ENCODE data around the gene RNGTT.
A peak's percentile ranks its signal among the peaks of the same experiment; 100 is the strongest.

The RNGTT gene

GRCh38 chr6:88963139-88964090, at the start of gene RNGTT:
Gene RNGTT (minus strand): TSS chr6:88963618. CDS start chr6:88963409, 209 bp downstream.
- DNase-seq (ENCODE audit: low spot score in 2 of 2): peak; percentile 92 to 93
- H3K9me3 Mint-ChIP-seq: no peaks in the 10 kb centered on the region
- H3K36me3 Mint-ChIP-seq (ENCODE audit: insufficient read depth): peaks cover 11% of the 10 kb centered on the region
- peak within 1 kb of the TSS; percentile 96 for H3K27ac Mint-ChIP-seq (ENCODE audit: low read depth)
- H3K4me3 Mint-ChIP-seq: peak within 1 kb of the TSS; percentile 97
- no peaks in the 10 kb centered on the region for H3K27me3 Mint-ChIP-seq
- peak; percentile 99 for ATAC-seq (replicated peaks; ENCODE audit: extremely low read depth, poor library complexity, severe bottlenecking)
- H3K4me1 Mint-ChIP-seq: peaks cover 28% of the 10 kb centered on the region

GRCh38 chr6:89011436-89011835, 48.0 kb upstream of the RNGTT start:
- peaks cover 9% of the 10 kb centered on the region for H3K4me1 Mint-ChIP-seq
- no peaks in the 10 kb centered on the region for H3K27me3 Mint-ChIP-seq
- H3K36me3 Mint-ChIP-seq (ENCODE audit: insufficient read depth): no peaks in the 10 kb centered on the region
- H3K4me3 Mint-ChIP-seq: no peak overlapping the region
- H3K9me3 Mint-ChIP-seq: no peaks in the 10 kb centered on the region
- DNase-seq (ENCODE audit: low spot score in 2 of 2) (no peak), ATAC-seq (replicated peaks; ENCODE audit: extremely low read depth, poor library complexity, severe bottlenecking) (no peak)
- no peak overlapping the region for H3K27ac Mint-ChIP-seq (ENCODE audit: low read depth)

DNA sequence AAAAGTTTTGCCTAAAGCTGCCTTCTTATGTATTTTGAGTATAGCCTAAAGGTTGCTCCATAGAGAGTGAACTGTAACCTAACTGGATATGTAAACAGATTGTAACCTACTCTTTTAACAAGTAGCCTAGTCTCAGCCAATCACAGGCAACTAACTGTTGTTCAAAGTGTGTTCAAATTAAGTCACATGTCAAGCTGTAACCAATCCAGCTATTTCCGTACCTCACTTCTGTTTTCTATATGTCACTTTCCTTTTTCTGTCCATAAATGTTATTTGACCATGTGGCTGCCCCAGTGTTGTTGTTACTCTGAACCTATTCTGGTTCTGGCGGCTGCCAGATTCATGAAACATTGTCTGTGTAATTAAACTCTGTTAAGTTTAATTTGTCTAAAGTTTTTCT, 47.4 kb upstream of the RNGTT start:
- Mint-ChIP-seq H3K36me3 (ENCODE audit: insufficient read depth) (no peaks in the 10 kb centered on the region), H3K27ac (ENCODE audit: low read depth) (no peak overlapping the region), H3K27me3 (no peaks in the 10 kb centered on the region), H3K4me1 (peaks cover 9% of the 10 kb centered on the region), H3K9me3 (no peaks in the 10 kb centered on the region), H3K4me3 (no peak overlapping the region)
- ATAC-seq (replicated peaks; ENCODE audit: extremely low read depth, poor library complexity, severe bottlenecking) (no peak), DNase-seq (ENCODE audit: low spot score in 2 of 2) (no peak)

- H3K27me3 Mint-ChIP-seq: no peaks in the 10 kb centered on the region
- H3K9me3 Mint-ChIP-seq: no peaks in the 10 kb centered on the region
- ATAC-seq (replicated peaks; ENCODE audit: extremely low read depth, poor library complexity, severe bottlenecking) (no peak), DNase-seq (ENCODE audit: low spot score in 2 of 2) (no peak)
- no peak overlapping the region for H3K4me3 Mint-ChIP-seq
- no peak overlapping the region for H3K27ac Mint-ChIP-seq (ENCODE audit: low read depth)
- peaks cover 9% of the 10 kb centered on the region for H3K4me1 Mint-ChIP-seq
- H3K36me3 Mint-ChIP-seq (ENCODE audit: insufficient read depth): no peaks in the 10 kb centered on the region
Measured at GRCh38 chr6:89009624-89010059, 46.2 kb upstream of the RNGTT start.

DNA sequence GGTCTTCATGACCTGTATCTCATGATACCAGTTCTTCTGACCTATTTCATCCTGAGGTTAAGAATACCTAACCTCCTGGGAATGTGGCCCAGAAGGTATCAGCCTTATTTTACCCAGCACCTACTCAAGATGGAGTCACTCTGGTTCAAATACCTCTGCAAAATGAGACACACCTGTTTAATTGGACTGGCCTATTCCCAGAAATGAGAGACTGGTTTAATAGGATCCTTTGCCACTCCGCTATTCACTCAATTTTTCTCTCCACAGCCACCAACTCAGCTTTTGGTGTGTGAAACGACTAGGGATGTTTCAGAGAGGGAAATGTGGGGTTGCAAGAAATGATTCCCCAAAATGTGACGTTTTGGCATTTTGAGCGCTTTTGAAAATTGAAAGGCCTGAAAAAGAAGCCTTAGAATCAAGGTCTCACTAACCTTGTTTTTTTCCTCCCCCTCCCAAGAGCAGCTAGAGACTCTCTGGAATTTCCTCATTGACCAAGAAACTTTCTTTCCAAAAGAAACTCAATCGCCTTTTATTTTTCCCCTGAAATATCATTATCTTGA, 45.5 kb upstream of the RNGTT start:
- Mint-ChIP-seq H3K27ac (ENCODE audit: low read depth) (no peak overlapping the region), H3K27me3 (no peaks in the 10 kb centered on the region), H3K4me3 (no peak overlapping the region), H3K9me3 (no peaks in the 10 kb centered on the region), H3K4me1 (peaks cover 9% of the 10 kb centered on the region), H3K36me3 (ENCODE audit: insufficient read depth) (no peaks in the 10 kb centered on the region)
- no peak for DNase-seq (ENCODE audit: low spot score in 2 of 2)
- no peak for ATAC-seq (replicated peaks; ENCODE audit: extremely low read depth, poor library complexity, severe bottlenecking)

DNA sequence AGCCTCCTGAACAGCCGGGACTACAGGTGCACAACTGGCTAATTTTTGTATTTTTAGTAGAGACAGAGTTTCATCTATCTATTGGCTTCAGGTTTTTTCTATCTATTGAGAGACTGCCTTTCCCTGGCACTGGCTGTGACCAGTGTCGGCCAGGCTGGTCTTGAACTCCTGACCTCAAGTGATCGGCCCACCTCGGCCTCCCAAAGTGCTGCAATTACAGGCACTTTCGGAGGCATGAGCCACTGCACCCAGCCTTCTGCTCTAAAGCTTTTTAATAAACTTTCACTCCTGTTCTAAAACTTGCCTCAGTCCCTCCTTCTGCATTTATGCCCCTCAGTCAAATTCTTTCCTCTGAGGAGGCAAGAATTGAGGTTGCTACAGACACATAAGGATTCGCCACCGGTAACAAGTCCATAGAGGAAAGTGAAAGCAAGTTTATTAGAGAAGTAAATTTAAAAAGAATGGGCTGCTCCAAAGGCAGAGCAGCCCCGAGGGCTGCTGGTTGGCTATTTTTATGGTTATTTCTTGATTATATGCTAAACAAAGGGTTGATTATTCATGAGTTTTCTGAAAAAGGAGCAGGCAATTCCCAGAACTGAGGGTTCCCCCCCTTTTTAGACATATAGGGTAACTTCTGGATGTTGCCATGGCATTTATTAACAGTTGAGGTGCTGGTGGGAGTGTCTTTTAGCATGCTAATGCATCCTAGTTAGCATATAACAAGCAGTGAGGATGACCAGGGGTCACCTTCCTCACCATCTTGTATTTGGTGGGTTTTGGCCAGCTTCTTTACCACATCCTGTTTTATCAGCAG, 44.8 kb upstream of the RNGTT start:
- peaks cover 9% of the 10 kb centered on the region for H3K4me1 Mint-ChIP-seq
- no peak for DNase-seq (ENCODE audit: low spot score in 2 of 2)
- H3K27ac Mint-ChIP-seq (ENCODE audit: low read depth): no peak overlapping the region
- no peak overlapping the region for H3K4me3 Mint-ChIP-seq
- H3K9me3 Mint-ChIP-seq: no peaks in the 10 kb centered on the region
- no peak for ATAC-seq (replicated peaks; ENCODE audit: extremely low read depth, poor library complexity, severe bottlenecking)
- H3K27me3 Mint-ChIP-seq: no peaks in the 10 kb centered on the region
- no peaks in the 10 kb centered on the region for H3K36me3 Mint-ChIP-seq (ENCODE audit: insufficient read depth)

- H3K27ac Mint-ChIP-seq (ENCODE audit: low read depth): no peak overlapping the region
- ATAC-seq (replicated peaks; ENCODE audit: extremely low read depth, poor library complexity, severe bottlenecking) (no peak), DNase-seq (ENCODE audit: low spot score in 2 of 2) (no peak)
- H3K4me1 Mint-ChIP-seq: peaks cover 9% of the 10 kb centered on the region
- H3K4me3 Mint-ChIP-seq: no peak overlapping the region
- no peaks in the 10 kb centered on the region for H3K36me3 Mint-ChIP-seq (ENCODE audit: insufficient read depth)
- no peaks in the 10 kb centered on the region for H3K27me3 Mint-ChIP-seq
- no peaks in the 10 kb centered on the region for H3K9me3 Mint-ChIP-seq
Measured at GRCh38 chr6:89007209-89008000, 44.0 kb upstream of the RNGTT start.

DNA sequence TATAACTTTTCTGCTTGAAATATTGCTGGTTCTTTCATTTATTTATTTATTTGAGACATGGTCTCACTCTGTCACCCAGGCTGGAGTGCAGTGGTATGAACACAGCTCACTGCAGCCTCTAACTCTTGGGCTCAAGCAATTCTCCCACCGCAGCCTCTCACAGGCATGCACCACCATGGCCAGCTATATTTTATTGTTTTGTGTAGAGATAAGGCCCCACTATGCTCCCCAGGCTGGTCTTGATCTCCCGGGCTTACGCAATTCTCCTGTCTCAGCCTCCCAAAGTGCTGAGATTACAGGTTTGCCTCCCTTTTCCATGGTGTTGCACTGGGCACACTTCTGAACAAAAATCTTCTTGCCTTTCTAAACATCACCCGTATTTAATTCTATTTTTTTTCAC, 39.1 kb upstream of the RNGTT start:
- no peak overlapping the region for H3K27ac Mint-ChIP-seq (ENCODE audit: low read depth)
- no peak overlapping the region for H3K4me3 Mint-ChIP-seq
- ATAC-seq (replicated peaks; ENCODE audit: extremely low read depth, poor library complexity, severe bottlenecking) (no peak), DNase-seq (ENCODE audit: low spot score in 2 of 2) (no peak)
- H3K27me3 Mint-ChIP-seq: no peaks in the 10 kb centered on the region
- H3K4me1 Mint-ChIP-seq: peaks cover 9% of the 10 kb centered on the region
- H3K36me3 Mint-ChIP-seq (ENCODE audit: insufficient read depth): peaks cover 1% of the 10 kb centered on the region
- H3K9me3 Mint-ChIP-seq: no peaks in the 10 kb centered on the region

DNA sequence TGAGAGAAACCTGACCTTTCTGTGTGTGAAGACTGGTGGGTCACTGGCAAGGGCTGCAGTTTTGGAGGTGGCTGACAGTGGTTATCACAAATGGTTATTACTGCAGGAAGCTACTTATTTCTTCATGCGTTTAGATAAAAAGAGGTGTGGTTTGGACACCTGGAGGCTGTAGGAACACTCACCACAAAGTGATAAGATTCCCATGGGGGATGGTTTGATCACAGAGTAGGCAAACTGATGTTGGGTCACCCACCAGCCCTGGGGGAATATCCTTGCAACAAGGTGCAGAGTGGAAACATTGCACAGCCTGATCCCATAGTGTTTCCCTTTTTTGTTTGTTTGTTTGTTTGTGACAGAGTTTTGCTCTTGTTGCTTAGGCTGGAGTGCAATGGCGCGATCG, 33.9 kb upstream of the RNGTT start:
- Mint-ChIP-seq H3K9me3 (no peaks in the 10 kb centered on the region), H3K27ac (ENCODE audit: low read depth) (no peak overlapping the region), H3K4me1 (peaks cover 6% of the 10 kb centered on the region), H3K36me3 (ENCODE audit: insufficient read depth) (peaks cover 1% of the 10 kb centered on the region), H3K27me3 (no peaks in the 10 kb centered on the region), H3K4me3 (no peak overlapping the region)
- no peak for ATAC-seq (replicated peaks; ENCODE audit: extremely low read depth, poor library complexity, severe bottlenecking)
- no peak for DNase-seq (ENCODE audit: low spot score in 2 of 2)

- Mint-ChIP-seq H3K9me3 (no peaks in the 10 kb centered on the region), H3K4me3 (no peak overlapping the region), H3K27me3 (no peaks in the 10 kb centered on the region), H3K36me3 (ENCODE audit: insufficient read depth) (no peaks in the 10 kb centered on the region), H3K4me1 (peaks cover 3% of the 10 kb centered on the region), H3K27ac (ENCODE audit: low read depth) (no peak overlapping the region)
- ATAC-seq (replicated peaks; ENCODE audit: extremely low read depth, poor library complexity, severe bottlenecking) (no peak), DNase-seq (ENCODE audit: low spot score in 2 of 2) (no peak)
Measured at GRCh38 chr6:88992741-88993552, 29.5 kb upstream of the RNGTT start.

- no peak overlapping the region for H3K4me3 Mint-ChIP-seq
- H3K36me3 Mint-ChIP-seq (ENCODE audit: insufficient read depth): no peaks in the 10 kb centered on the region
- no peaks in the 10 kb centered on the region for H3K4me1 Mint-ChIP-seq
- no peaks in the 10 kb centered on the region for H3K27me3 Mint-ChIP-seq
- DNase-seq (ENCODE audit: low spot score in 2 of 2): no peak
- H3K27ac Mint-ChIP-seq (ENCODE audit: low read depth): no peak overlapping the region
- H3K9me3 Mint-ChIP-seq: no peaks in the 10 kb centered on the region
- ATAC-seq (replicated peaks; ENCODE audit: extremely low read depth, poor library complexity, severe bottlenecking): no peak
Measured at GRCh38 chr6:88989215-88989614, 25.8 kb upstream of the RNGTT start.
